HepG2 (cell line): ENCODE data around the gene PLCB2. TPM values are rescaled to one million over a fixed set of nuclear protein-coding genes. Genes with fewer than 3 reads are reported as not detected.
A peak's percentile ranks its signal among the peaks of the same experiment; 100 is the strongest.

Source experiments
- ATAC-seq: fragments of 200-7000 bp; cut with Tn5 transposase; 3 replicates; pipeline ENCODE4 v1.9.1; 2020; ENCODE audit warnings: mild to moderate bottlenecking, moderate library complexity
- BruUV-seq: library from RNA; stranded (reverse); fragments of 400-500 nt; replicated peaks from 2 replicates; lab custom pipeline; 2021; lab: Mats Ljungman, UMichigan
- CTCF ChIA-PET: fragments of 300-600 bp; formaldehyde crosslinking; extraction: SDS; loops from one replicate; lab custom pipeline; 2021; ENCODE audit warnings: low total read pairs, inconsistent platforms, low intra/inter-chr PET ratio; lab: Yijun Ruan, JAX
- POLR2A ChIA-PET: fragments of 350-600 bp; sonication (Branson Sonifier 250); formaldehyde crosslinking; loops from one replicate; lab custom pipeline; 2020; ENCODE audit warnings: antibody characterized with exemption, inconsistent platforms; lab: Yijun Ruan, JAX
- DNase-seq: peaks from one replicate; pipeline ENCODE4 v3.0.0-alpha.2; 2015; ENCODE audit warnings: low spot score
- FAIRE-seq: peaks from 3 replicates; lab custom pipeline; 2011; peaks lifted over from hg19 to GRCh38; lab: Jason Lieb, UNC
- H2AFZ ChIP-seq: one replicate; pipeline ENCODE4 v1.6.1; 2011; ENCODE audit warnings: low read length, inconsistent platforms
- H3K27ac ChIP-seq: fragments of 300-600 bp; 3 replicates; pipeline ENCODE4 v1.8.0; 2011; ENCODE audit warnings: mixed run types, mild to moderate bottlenecking, mixed read lengths, low read length, inconsistent platforms; ENCODE audit not compliant: insufficient read depth; ENCODE audit errors: extremely low read length
- H3K27me3 ChIP-seq, 2 experiments: fragments of 200-600 bp in 1 of 2; 2 replicates in 1 of 2; 3 replicates in 1 of 2; pipeline versions ENCODE4 v1.6.0 to v1.8.0; 2011; ENCODE audit warnings: low read length in 2 of 2, mild to moderate bottlenecking in 2 of 2, moderate library complexity in 2 of 2, inconsistent platforms in 1 of 2; ENCODE audit not compliant: insufficient read depth in 2 of 2, control insufficient read depth in 1 of 2
- H3K36me3 ChIP-seq, 2 experiments: fragments of 200-600 bp in 1 of 2; replicated peaks in 1 of 2; 2 replicates in 1 of 2; 3 replicates in 1 of 2; pipeline versions ENCODE4 v1.5.1 to v1.8.0; 2011; ENCODE audit warnings: low read length in 2 of 2, inconsistent platforms in 1 of 2; ENCODE audit not compliant: insufficient read depth in 2 of 2, control insufficient read depth in 1 of 2
- H3K4me1 ChIP-seq: 2 replicates; pipeline ENCODE4 v1.5.1; 2012; ENCODE audit warnings: low read length, inconsistent platforms; ENCODE audit not compliant: insufficient read depth
- H3K4me2 ChIP-seq: 2 replicates; pipeline ENCODE4 v1.6.0; 2011; ENCODE audit warnings: low read depth, low read length, inconsistent platforms
- H3K4me3 ChIP-seq, 3 experiments: fragments of 200-600 bp in 1 of 3; sonication (generic), shearing (Covaris generic) in 1 of 3; replicated peaks in 1 of 3; 2 replicates each; pipeline ENCODE4 v1.5.1; 2011 to 2016; ENCODE audit warnings: low read length in 3 of 3, inconsistent platforms in 2 of 3, low read depth in 2 of 3, mild to moderate bottlenecking in 2 of 3, control low read depth in 1 of 3, mixed read lengths in 1 of 3; ENCODE audit not compliant: insufficient read depth in 1 of 3
- H3K79me2 ChIP-seq: one replicate; pipeline ENCODE4 v1.6.1; 2011; ENCODE audit warnings: low read length, inconsistent platforms; ENCODE audit not compliant: insufficient read depth
- H3K9ac ChIP-seq: 2 replicates; pipeline ENCODE4 v1.6.0; 2011; ENCODE audit warnings: mild to moderate bottlenecking, low read depth, low read length, inconsistent platforms; ENCODE audit not compliant: insufficient read depth
- H3K9me3 ChIP-seq: 2 replicates; pipeline ENCODE4 v1.5.1; 2012; ENCODE audit warnings: mild to moderate bottlenecking, low read length
- H4K20me1 ChIP-seq: 2 replicates; pipeline ENCODE4 v1.6.0; 2011; ENCODE audit warnings: inconsistent platforms, mild to moderate bottlenecking, low read length, moderate library complexity; ENCODE audit not compliant: insufficient read depth
- ATF7 ChIP-seq, 2 experiments: fragments of 450-650 bp in 1 of 2; sonication (generic) in 1 of 2; formaldehyde crosslinking in 1 of 2; IDR thresholded peaks; 2 replicates each; pipeline versions ENCODE4 v1.4.0 to v1.6.1; 2016 to 2020; ENCODE audit warnings: antibody characterized with exemption in 1 of 2, mild to moderate bottlenecking in 1 of 2, missing genetic modification reagents in 1 of 2
- HNF4A ChIP-seq: sonication (generic); formaldehyde crosslinking; IDR thresholded peaks from 2 replicates; pipeline ENCODE4 v1.4.0; 2020; ENCODE audit warnings: missing genetic modification reagents
- PITX1 ChIP-seq: sonication (generic); formaldehyde crosslinking; IDR thresholded peaks from 2 replicates; pipeline ENCODE4 v1.5.1; 2020; ENCODE audit warnings: mild to moderate bottlenecking, missing genetic modification reagents
- RFX5 ChIP-seq: IDR thresholded peaks from 2 replicates; pipeline ENCODE4 v1.6.1; 2011; ENCODE audit warnings: low read depth, low read length, improper control_type of control experiment
- RXRB ChIP-seq: IDR thresholded peaks from 2 replicates; pipeline ENCODE4 v1.6.1; 2016; ENCODE audit warnings: borderline replicate concordance, missing genetic modification reagents, missing compliant biosample characterization
- SALL1 ChIP-seq: sonication (generic); formaldehyde crosslinking; IDR thresholded peaks from 2 replicates; pipeline ENCODE4 v1.8.0; 2022; ENCODE audit warnings: mild to moderate bottlenecking, missing genetic modification reagents
- SOX6 ChIP-seq, 2 experiments: fragments of 450-650 bp in 1 of 2; sonication (generic) in 1 of 2; formaldehyde crosslinking in 1 of 2; IDR thresholded peaks; 2 replicates each; pipeline versions ENCODE4 v1.4.0 to v1.6.1; 2017 to 2020; ENCODE audit warnings: antibody characterized with exemption in 1 of 2, mild to moderate bottlenecking in 1 of 2, missing genetic modification reagents in 1 of 2
- ZC3H4 ChIP-seq: sonication (generic); formaldehyde crosslinking; IDR thresholded peaks from 2 replicates; pipeline ENCODE4 v1.4.0; 2020; ENCODE audit warnings: missing genetic modification reagents, borderline replicate concordance
- ZMYM3 ChIP-seq: sonication (generic); formaldehyde crosslinking; IDR thresholded peaks from 2 replicates; pipeline ENCODE4 v1.5.1; 2020; ENCODE audit warnings: mild to moderate bottlenecking, missing genetic modification reagents
- ZNF251 ChIP-seq: sonication (generic); formaldehyde crosslinking; IDR thresholded peaks from 2 replicates; pipeline ENCODE4 v1.9.0; 2021; ENCODE audit warnings: mild to moderate bottlenecking, missing genetic modification reagents
- ZNF292 ChIP-seq: sonication (generic); formaldehyde crosslinking; IDR thresholded peaks from 2 replicates; pipeline ENCODE4 v1.8.1; 2022; ENCODE audit warnings: mild to moderate bottlenecking, low read depth, missing genetic modification reagents, borderline replicate concordance
- ZNF607 ChIP-seq: sonication (generic); formaldehyde crosslinking; IDR thresholded peaks from 2 replicates; pipeline ENCODE4 v1.5.1; 2020; ENCODE audit warnings: missing genetic modification reagents, mild to moderate bottlenecking, borderline replicate concordance
- ZNF720 ChIP-seq: sonication (generic); formaldehyde crosslinking; IDR thresholded peaks from 2 replicates; pipeline ENCODE4 v1.4.0; 2020; ENCODE audit warnings: missing genetic modification reagents
- WGBS: methylation state at CpG from one replicate; pipeline ENCODE4 v1.1.6; 2017; ENCODE audit warnings: low lambda C conversion rate; 5-methylcytosine and 5-hydroxymethylcytosine counted together
- in situ Hi-C: cut with HindIII; loops from 2 replicates; pipeline ENCODE4 v1.10.0; 2017; ENCODE audit warnings: low pct_unique_long_range_greater_than_20kb; ENCODE audit not compliant: extremely low pct_ligation_motif_present
- intact Hi-C: fragments of 100-400 bp; cut with micrococcal nuclease; formaldehyde crosslinking; loops from one replicate; pipeline ENCODE4 v1.10.0; 2022; ENCODE audit not compliant: unreplicated experiment
- polyA plus RNA-seq, 8 experiments: library from polyadenylated mRNA; depleted of rRNA in 3 of 8; stranded (reverse) in 7 of 8; unstranded in 1 of 8; fragments of >200 nt; fragmentation: Illumina TruSeq in 4 of 8; extraction: Trizol in 4 of 8; gene quantifications; 2 replicates each; pipeline versions ENCODE4 v1.2.1 to v1.2.3, GENCODE V29; 2011 to 2016; ENCODE audit warnings: low read depth in 4 of 8, missing spikeins in 1 of 8, mixed read lengths in 1 of 8; ENCODE audit not compliant: insufficient read depth in 1 of 8
- total RNA-seq, 5 experiments: library from RNA; depleted of rRNA; stranded (reverse); fragments of >200 nt; fragmentation: Illumina TruSeq; extraction: Trizol; gene quantifications; 2 replicates each; pipeline ENCODE4 v1.2.3, GENCODE V29; 2016; ENCODE audit warnings: low read depth in 1 of 5
- TF ChIP-seq, protein P1 (sequence below): IDR thresholded peaks from 2 replicates; pipeline ENCODE4 v1.6.1; 2012; ENCODE audit warnings: inconsistent platforms
- TF ChIP-seq, protein P2 (sequence below): sonication (generic); formaldehyde crosslinking; IDR thresholded peaks from 2 replicates; pipeline ENCODE4 v1.5.1; 2020; ENCODE audit warnings: missing genetic modification reagents, mild to moderate bottlenecking, borderline replicate concordance

PLCB2 gene
- total and polyA plus RNA-seq, 2 of the 13 experiments (the other 11 are each of a cell fraction or from before 2014, with no cell fraction given): 0.11 TPM; not detected in 1

DNA sequence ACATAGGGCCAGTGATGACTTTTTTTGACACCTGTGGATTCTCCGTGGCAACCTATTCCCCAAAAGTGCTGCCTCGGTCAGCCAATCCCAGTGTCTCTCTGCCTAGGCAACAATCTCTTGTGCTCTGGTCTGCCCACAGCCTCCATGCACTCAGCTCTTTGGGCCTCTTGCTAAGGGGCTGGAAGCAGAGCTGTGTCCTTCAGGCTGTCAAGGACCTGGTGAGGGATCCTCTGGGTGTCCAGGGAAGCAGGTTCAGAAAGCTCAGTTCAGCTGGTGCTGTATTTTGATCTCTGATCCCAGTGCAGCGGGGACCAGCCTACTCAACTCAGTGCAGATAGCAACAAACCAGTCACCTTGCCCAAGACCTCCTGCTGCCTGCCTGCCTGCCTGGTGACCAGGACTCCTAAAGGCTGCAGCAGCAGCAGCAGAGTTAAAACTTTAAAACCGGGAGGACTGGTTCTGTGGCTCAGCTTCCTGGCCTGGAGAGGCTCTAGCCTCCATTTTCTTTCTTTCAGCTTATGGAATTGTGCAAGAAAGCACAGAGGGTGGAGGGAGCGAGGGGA, 62.7 kb downstream of the PLCB2 start:
- no peaks in the 10 kb centered on the region for H3K36me3 ChIP-seq
- intact Hi-C loops (no loop called here), in situ Hi-C loops (no loop called here)
- ChIA-PET CTCF (no interaction called here), POLR2A (no interaction called here)
- peak overlapping the region; percentile 38 for H3K4me2 ChIP-seq
- H2AFZ ChIP-seq: no peak overlapping the region
- H3K79me2 ChIP-seq: no peaks in the 10 kb centered on the region
- peaks cover 28% of the 10 kb centered on the region for H3K4me1 ChIP-seq
- H4K20me1 ChIP-seq: no peaks in the 10 kb centered on the region
- no TSS peak for BruUV-seq
- WGBS: 7% methylated on average over 5 of the region's 5 CpGs
- DNase-seq (peak; percentile 10), ATAC-seq (peak; percentile 85), FAIRE-seq (peak; percentile 18)
- H3K9me3 ChIP-seq: no peaks in the 10 kb centered on the region
- H3K27me3 ChIP-seq: peaks cover 2 to 54% of the 10 kb centered on the region in 2 experiments
- TF ChIP-seq PITX1 (CRISPR knock-in tag): 0 out of 2 replicates have a peak, but pooled peaks have one; percentile 26
- TF ChIP-seq, protein P1, sequence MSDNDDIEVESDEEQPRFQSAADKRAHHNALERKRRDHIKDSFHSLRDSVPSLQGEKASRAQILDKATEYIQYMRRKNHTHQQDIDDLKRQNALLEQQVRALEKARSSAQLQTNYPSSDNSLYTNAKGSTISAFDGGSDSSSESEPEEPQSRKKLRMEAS: no peak
- TF ChIP-seq, protein P2, sequence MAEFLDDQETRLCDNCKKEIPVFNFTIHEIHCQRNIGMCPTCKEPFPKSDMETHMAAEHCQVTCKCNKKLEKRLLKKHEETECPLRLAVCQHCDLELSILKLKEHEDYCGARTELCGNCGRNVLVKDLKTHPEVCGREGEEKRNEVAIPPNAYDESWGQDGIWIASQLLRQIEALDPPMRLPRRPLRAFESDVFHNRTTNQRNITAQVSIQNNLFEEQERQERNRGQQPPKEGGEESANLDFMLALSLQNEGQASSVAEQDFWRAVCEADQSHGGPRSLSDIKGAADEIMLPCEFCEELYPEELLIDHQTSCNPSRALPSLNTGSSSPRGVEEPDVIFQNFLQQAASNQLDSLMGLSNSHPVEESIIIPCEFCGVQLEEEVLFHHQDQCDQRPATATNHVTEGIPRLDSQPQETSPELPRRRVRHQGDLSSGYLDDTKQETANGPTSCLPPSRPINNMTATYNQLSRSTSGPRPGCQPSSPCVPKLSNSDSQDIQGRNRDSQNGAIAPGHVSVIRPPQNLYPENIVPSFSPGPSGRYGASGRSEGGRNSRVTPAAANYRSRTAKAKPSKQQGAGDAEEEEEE (CRISPR knock-in tag): no peak
- no peak for TF ChIP-seq ATF7 (IDR thresholded peaks at IDR 0.05)
- TF ChIP-seq ATF7 (CRISPR knock-in tag; IDR thresholded peaks at IDR 0.05): no peak
- TF ChIP-seq ZNF607 (CRISPR knock-in tag): no peak
- peak; percentile 63 for TF ChIP-seq RFX5
- TF ChIP-seq RXRB (CRISPR knock-in tag): no peak
- TF ChIP-seq ZNF720 (CRISPR knock-in tag): no peak
- TF ChIP-seq ZNF292 (CRISPR knock-in tag): peak; percentile 46; the same call in 1 of the 2 replicates
- TF ChIP-seq ZMYM3 (CRISPR knock-in tag): 0 out of 2 replicates have a peak, but pooled peaks have one; percentile 40
- peak; percentile 73 for TF ChIP-seq HNF4A (CRISPR knock-in tag)
- no peak for TF ChIP-seq SOX6 (IDR thresholded peaks at IDR 0.05)
- no peak for TF ChIP-seq SOX6 (CRISPR knock-in tag; IDR thresholded peaks at IDR 0.05)
- 0 out of 2 replicates have a peak, but pooled peaks have one; percentile 22 for TF ChIP-seq SALL1 (CRISPR knock-in tag)
- no peak for TF ChIP-seq ZC3H4 (CRISPR knock-in tag)
- no peak for TF ChIP-seq ZNF251 (CRISPR knock-in tag)
- H3K9ac ChIP-seq: no peak overlapping the region
- no peak overlapping the region for H3K27ac ChIP-seq
- H3K4me3 ChIP-seq: peak overlapping the region in 1 of 3 experiments; percentile 5; a peak in 1 of 6 replicates
